Erythroblast (primary cell): ENCODE data around the gene SYAP1.

Experiments used
- GATA1 ChIP-seq: IDR thresholded peaks from 2 replicates; pipeline ENCODE4 v1.6.1; 2011; ENCODE audit warnings: low read depth, mild to moderate bottlenecking, control low read depth, low read length, moderate library complexity
- POLR2A ChIP-seq: IDR thresholded peaks from 2 replicates; pipeline ENCODE4 v1.6.1; 2011; ENCODE audit warnings: mild to moderate bottlenecking, low read length

DNA sequence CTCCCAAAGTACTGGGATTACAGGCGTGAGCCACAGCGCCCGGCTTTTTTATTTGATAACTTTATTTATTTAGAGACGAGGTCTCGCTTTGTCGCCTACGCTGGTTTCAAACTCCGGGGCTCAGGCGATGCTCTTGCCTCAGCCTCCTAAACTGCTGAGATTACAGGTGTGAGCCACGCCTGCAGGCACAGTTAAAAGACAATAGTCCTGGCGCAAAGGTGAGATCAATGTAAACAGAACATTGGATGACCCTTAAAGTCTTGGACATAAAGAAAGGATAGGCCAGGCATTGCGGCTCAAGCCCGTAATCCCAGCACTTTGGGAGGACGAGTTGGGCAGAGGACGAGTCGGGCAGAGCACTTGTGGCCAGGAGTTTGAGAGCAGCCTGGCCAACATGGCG, 64.0 kb downstream of the SYAP1 start:
- TF ChIP-seq POLR2A (no peak), GATA1 (no peak)
